Ectodermal cell (in vitro differentiated cells): ENCODE results near the gene COL27A1.

Source experiments
- H3K27ac ChIP-seq: 2 replicates; pipeline ENCODE4 v1.7.0; 2013; ENCODE audit warnings: mild to moderate bottlenecking, low read depth, low read length; ENCODE audit not compliant: insufficient read depth, poor library complexity, severe bottlenecking
- H3K27me3 ChIP-seq: 2 replicates; pipeline ENCODE4 v1.7.0; 2013; ENCODE audit warnings: mild to moderate bottlenecking, low read length; ENCODE audit not compliant: insufficient read depth, control insufficient read depth, poor library complexity, severe bottlenecking
- H3K36me3 ChIP-seq: one replicate; pipeline ENCODE4 v1.7.0; 2013; ENCODE audit warnings: low read length; ENCODE audit not compliant: control insufficient read depth, insufficient read depth
- H3K4me1 ChIP-seq: one replicate; pipeline ENCODE4 v1.7.0; 2013; ENCODE audit warnings: low read length; ENCODE audit not compliant: control insufficient read depth, insufficient read depth
- H3K4me3 ChIP-seq: 2 replicates; pipeline ENCODE4 v1.7.0; 2013; ENCODE audit warnings: low read depth, low read length, control low read depth; ENCODE audit not compliant: insufficient read depth
- H3K9me3 ChIP-seq: 2 replicates; pipeline ENCODE4 v1.7.0; 2013; ENCODE audit warnings: mild to moderate bottlenecking, low read length, moderate library complexity; ENCODE audit not compliant: control insufficient read depth
- WGBS, 2 experiments: methylation state at CpG; one replicate each; pipeline ENCODE4 v1.1.7; 2013; ENCODE audit warnings: missing lambda C conversion rate in 2 of 2; 5-methylcytosine and 5-hydroxymethylcytosine counted together

COL27A1 gene

GRCh38 chr9:114216976-114217375 lies 61.6 kb downstream of the COL27A1 start:
- Histone ChIP-seq H3K9me3 (no peaks in the 10 kb centered on the region), H3K27ac (no peak overlapping the region), H3K27me3 (no peaks in the 10 kb centered on the region), H3K36me3 (no peaks in the 10 kb centered on the region), H3K4me3 (no peak overlapping the region), H3K4me1 (no peaks in the 10 kb centered on the region)
- 96 to 97% methylated on average over 4 of the region's 4 CpGs for WGBS, 2 experiments

GRCh38 chr9:114218264-114219120 lies 63.2 kb downstream of the COL27A1 start:
- Histone ChIP-seq H3K4me3 (no peak overlapping the region), H3K27ac (no peak overlapping the region), H3K36me3 (no peaks in the 10 kb centered on the region), H3K9me3 (no peaks in the 10 kb centered on the region), H3K4me1 (no peaks in the 10 kb centered on the region), H3K27me3 (no peaks in the 10 kb centered on the region)
- 96 to 97% methylated on average over 11 of the region's 11 CpGs for WGBS, 2 experiments

- Histone ChIP-seq H3K36me3 (no peaks in the 10 kb centered on the region), H3K9me3 (no peaks in the 10 kb centered on the region), H3K27me3 (no peaks in the 10 kb centered on the region), H3K4me3 (no peak overlapping the region), H3K27ac (no peak overlapping the region), H3K4me1 (peaks cover 6% of the 10 kb centered on the region)
- 90 to 91% methylated on average over 8 of the region's 8 CpGs for WGBS, 2 experiments
Observed at GRCh38 chr9:114220061-114220541, 64.8 kb downstream of the COL27A1 start.

GRCh38 chr9:114221706-114222465 lies 66.5 kb downstream of the COL27A1 start:
- H3K4me1 ChIP-seq = peaks cover 14% of the 10 kb centered on the region
- H3K36me3 ChIP-seq = no peaks in the 10 kb centered on the region
- no peak overlapping the region for H3K4me3 ChIP-seq
- 87 to 91% methylated on average over 10 of the region's 10 CpGs for WGBS, 2 experiments
- no peak overlapping the region for H3K27ac ChIP-seq
- no peaks in the 10 kb centered on the region for H3K27me3 ChIP-seq
- H3K9me3 ChIP-seq = no peaks in the 10 kb centered on the region

GRCh38 chr9:114223564-114224246 lies 68.4 kb downstream of the COL27A1 start:
- Histone ChIP-seq H3K27ac (no peak overlapping the region), H3K4me3 (no peak overlapping the region), H3K36me3 (no peaks in the 10 kb centered on the region), H3K27me3 (no peaks in the 10 kb centered on the region), H3K9me3 (no peaks in the 10 kb centered on the region), H3K4me1 (peaks cover 23% of the 10 kb centered on the region)
- WGBS, 2 experiments = 76 to 78% methylated on average over 4 of the region's 4 CpGs

GRCh38 chr9:114224247-114224610 lies 68.9 kb downstream of the COL27A1 start:
- Histone ChIP-seq H3K27me3 (no peaks in the 10 kb centered on the region), H3K4me1 (peaks cover 28% of the 10 kb centered on the region), H3K27ac (no peak overlapping the region), H3K36me3 (no peaks in the 10 kb centered on the region), H3K9me3 (no peaks in the 10 kb centered on the region), H3K4me3 (no peak overlapping the region)
- WGBS, 2 experiments = 0% methylated on average over 3 of the region's 3 CpGs

GRCh38 chr9:114225561-114226212 lies 70.3 kb downstream of the COL27A1 start:
- H3K27me3 ChIP-seq = no peaks in the 10 kb centered on the region
- no peak overlapping the region for H3K4me3 ChIP-seq
- 84% methylated on average over 11 of the region's 11 CpGs for WGBS, 2 experiments
- H3K4me1 ChIP-seq = peaks cover 40% of the 10 kb centered on the region
- no peaks in the 10 kb centered on the region for H3K36me3 ChIP-seq
- H3K9me3 ChIP-seq = no peaks in the 10 kb centered on the region
- no peak overlapping the region for H3K27ac ChIP-seq

- H3K4me1 ChIP-seq = peaks cover 46% of the 10 kb centered on the region
- H3K36me3 ChIP-seq = no peaks in the 10 kb centered on the region
- H3K9me3 ChIP-seq = no peaks in the 10 kb centered on the region
- H3K27ac ChIP-seq = no peak overlapping the region
- H3K27me3 ChIP-seq = no peaks in the 10 kb centered on the region
- 94% methylated on average over 10 of the region's 10 CpGs for WGBS, 2 experiments
- H3K4me3 ChIP-seq = no peak overlapping the region
Observed at GRCh38 chr9:114226246-114227055, 71.1 kb downstream of the COL27A1 start.

- peaks cover 52% of the 10 kb centered on the region for H3K4me1 ChIP-seq
- H3K36me3 ChIP-seq = no peaks in the 10 kb centered on the region
- no peak overlapping the region for H3K4me3 ChIP-seq
- H3K9me3 ChIP-seq = no peaks in the 10 kb centered on the region
- 81% methylated on average over 16 of the region's 16 CpGs for WGBS, 2 experiments
- H3K27me3 ChIP-seq = no peaks in the 10 kb centered on the region
- H3K27ac ChIP-seq = no peak overlapping the region
Observed at GRCh38 chr9:114227288-114228015, 72.1 kb downstream of the COL27A1 start.
